Ovary (tissue), 9 donors: Measurements from ENCODE around the gene ANO7. TPM values are rescaled to one million over a fixed set of nuclear protein-coding genes. Genes with fewer than 3 reads are reported as not detected.

Source experiments
- DNase-seq, 5 donors: peaks; one replicate each; pipeline ENCODE4 v3.0.0-alpha.2; 2019 to 2020
- H3K27ac ChIP-seq, 2 donors: fragments of 200-600 bp; one replicate each; pipeline versions ENCODE4 v1.5.1 to v1.8.0; 2019 to 2022
- H3K27me3 ChIP-seq: fragments of 200-600 bp; one replicate; pipeline ENCODE4 v1.8.0; 2022
- H3K36me3 ChIP-seq: fragments of 200-600 bp; sonication (generic); one replicate; pipeline ENCODE4 v1.5.1; 2019
- H3K4me1 ChIP-seq: one replicate; pipeline ENCODE4 v1.8.1; 2013; ENCODE audit warnings: mild to moderate bottlenecking, moderate library complexity; ENCODE audit not compliant: insufficient read depth
- H3K4me3 ChIP-seq: fragments of 200-600 bp; sonication (generic); one replicate; pipeline ENCODE4 v1.5.1; 2017
- H3K9me3 ChIP-seq, 2 donors: fragments of 200-600 bp in 1 of 2; sonication (generic) in 1 of 2; one replicate each; pipeline versions ENCODE4 v1.5.1 to v1.8.1; 2013 to 2019; ENCODE audit warnings: mild to moderate bottlenecking in 1 of 2, moderate library complexity in 1 of 2
- EP300 ChIP-seq: sonication (generic); formaldehyde crosslinking; IDR thresholded peaks from one replicate; pipeline ENCODE4 v1.6.1; 2017; ENCODE audit warnings: antibody characterized with exemption
- POLR2A ChIP-seq: fragments of 450-650 bp; IDR thresholded peaks from one replicate; pipeline ENCODE4 v1.6.1; 2017; ENCODE audit warnings: antibody characterized with exemption, mild to moderate bottlenecking, moderate library complexity
- WGBS, 3 donors: extraction: QIAGEN DNeasy Blood & Tissue Kit in 1 of 3; methylation state at CpG; one replicate each; pipeline versions ENCODE4 v1.1.5 to v1.1.7; 2013 to 2017; 5-methylcytosine and 5-hydroxymethylcytosine counted together
- intact Hi-C, 4 donors: fragments of 100-400 bp; cut with DNase I; formaldehyde crosslinking; loops; one replicate each; pipeline versions ENCODE4 v1.11.0 to v1.15.1; 2022 to 2023
- polyA plus RNA-seq, 2 donors: library from polyadenylated mRNA; stranded (reverse); fragments of 200-250 nt in 1 of 2; fragments of 350-450 nt in 1 of 2; fragmentation: Illumina TruSeq in 1 of 2; extraction: RNeasy Lipid Tissue Mini Kit (QIAGEN cat#74804) in 1 of 2; gene quantifications; one replicate each; pipeline ENCODE4 v1.2.3, GENCODE V29; 2013 to 2014
- total RNA-seq, 7 donors: library from RNA; depleted of rRNA in 2 of 7; stranded (reverse); fragments of >200 nt in 2 of 7; fragmentation: NEBNext Ultra II Directional in 3 of 7; extraction: Animal tissue kit (Norgen Biotek cat#: 25700) in 3 of 7; gene quantifications; one replicate each; pipeline versions ENCODE4 v1.1.0 to v1.2.4, GENCODE V29; 2016 to 2023
- TF ChIP-seq, protein P1 (sequence below), 3 donors: fragments of 450-650 bp in 2 of 3; fragments of 200-600 bp in 1 of 3; IDR thresholded peaks; one replicate each; pipeline versions ENCODE4 v1.5.1 to v1.8.0; 2016 to 2022; ENCODE audit warnings: antibody characterized with exemption in 3 of 3, mild to moderate bottlenecking in 1 of 3
- donor health status: DM: no; HTN: no; CAD: no; lungs with moderate emphysema.
- donor health status: DM: no; HTN: no; CAD: no.
- donor health status: Bipolar disorder and iron deficiency.
- donor health status: DM: yes; HTN: yes; CAD: no.
- donor health status: DM: no; HTN: no; CAD: no.
- donor health status: DM: yes; HTN: yes; CAD: no.

The ANO7 gene
- total and polyA plus RNA-seq, 9 donors, result 0.87 to 6.5 (median 2.1) TPM

GRCh38 chr2:241148891-241149674 is 39.4 kb upstream of the ANO7 start, which contains the start of gene PASK:
Gene PASK, minus strand, starts transcription at chr2:241149472. Its CDS starts 6,440 bp downstream, at chr2:241143032.
- no peaks in the 10 kb centered on the region for H3K4me1 ChIP-seq
- H3K4me3 ChIP-seq, result peak within 1 kb of the TSS; percentile 87
- intact Hi-C loops, result no loop called here
- 0 to 5% (median 0%) methylated on average over 39 to 88 of the region's 88 CpGs for WGBS, 3 donors
- DNase-seq, result peak; percentile 89 to 93 (median 90)
- no peaks in the 10 kb centered on the region for H3K27me3 ChIP-seq
- no peaks in the 10 kb centered on the region for H3K36me3 ChIP-seq
- H3K9me3 ChIP-seq, result no peaks in the 10 kb centered on the region
- TF ChIP-seq POLR2A (no peak), EP300 (no peak)
- TF ChIP-seq, protein P1, sequence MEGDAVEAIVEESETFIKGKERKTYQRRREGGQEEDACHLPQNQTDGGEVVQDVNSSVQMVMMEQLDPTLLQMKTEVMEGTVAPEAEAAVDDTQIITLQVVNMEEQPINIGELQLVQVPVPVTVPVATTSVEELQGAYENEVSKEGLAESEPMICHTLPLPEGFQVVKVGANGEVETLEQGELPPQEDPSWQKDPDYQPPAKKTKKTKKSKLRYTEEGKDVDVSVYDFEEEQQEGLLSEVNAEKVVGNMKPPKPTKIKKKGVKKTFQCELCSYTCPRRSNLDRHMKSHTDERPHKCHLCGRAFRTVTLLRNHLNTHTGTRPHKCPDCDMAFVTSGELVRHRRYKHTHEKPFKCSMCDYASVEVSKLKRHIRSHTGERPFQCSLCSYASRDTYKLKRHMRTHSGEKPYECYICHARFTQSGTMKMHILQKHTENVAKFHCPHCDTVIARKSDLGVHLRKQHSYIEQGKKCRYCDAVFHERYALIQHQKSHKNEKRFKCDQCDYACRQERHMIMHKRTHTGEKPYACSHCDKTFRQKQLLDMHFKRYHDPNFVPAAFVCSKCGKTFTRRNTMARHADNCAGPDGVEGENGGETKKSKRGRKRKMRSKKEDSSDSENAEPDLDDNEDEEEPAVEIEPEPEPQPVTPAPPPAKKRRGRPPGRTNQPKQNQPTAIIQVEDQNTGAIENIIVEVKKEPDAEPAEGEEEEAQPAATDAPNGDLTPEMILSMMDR (IDR thresholded peaks at IDR 0.05), result no peak
- peak within 1 kb of the TSS in 1 of 2 donors; percentile 74 for H3K27ac ChIP-seq

- peak overlapping the region; percentile 87 for H3K4me3 ChIP-seq
- intact Hi-C loops, result no loop called here
- H3K9me3 ChIP-seq, result no peaks in the 10 kb centered on the region
- H3K36me3 ChIP-seq, result no peaks in the 10 kb centered on the region
- H3K27me3 ChIP-seq, result no peaks in the 10 kb centered on the region
- no peak for DNase-seq
- no peak for TF ChIP-seq POLR2A
- TF ChIP-seq EP300, result no peak
- TF ChIP-seq, protein P1 (IDR thresholded peaks at IDR 0.05), result no peak
- no peaks in the 10 kb centered on the region for H3K4me1 ChIP-seq
- H3K27ac ChIP-seq, result no peak overlapping the region
- WGBS, 3 donors, result 0 to 1% (median 0%) methylated on average over 10 to 23 of the region's 23 CpGs
Measured at GRCh38 chr2:241149675-241149924, 38.9 kb upstream of the ANO7 start.

GRCh38 chr2:241149925-241150659 is 38.4 kb upstream of the ANO7 start, which contains the start of gene PPP1R7:
Gene PPP1R7, plus strand, starts transcription at chr2:241150467. Its CDS starts 29 bp downstream, at chr2:241150496.
- Histone ChIP-seq H3K36me3 (no peaks in the 10 kb centered on the region), H3K9me3 (no peaks in the 10 kb centered on the region), H3K27me3 (no peaks in the 10 kb centered on the region), H3K27ac (peak within 1 kb of the TSS in 1 of 2 donors; percentile 74), H3K4me1 (no peaks in the 10 kb centered on the region), H3K4me3 (peak within 1 kb of the TSS; percentile 87)
- 0 to 1% (median 0%) methylated on average over 60 to 73 of the region's 73 CpGs for WGBS, 3 donors
- intact Hi-C loops, result no loop called here
- DNase-seq, result peak; percentile 92 to 95 (median 93)
- peak; percentile 79 for TF ChIP-seq POLR2A
- TF ChIP-seq, protein P1 (IDR thresholded peaks at IDR 0.05), result peak in 1 of 3 donors; percentile 25
- no peak for TF ChIP-seq EP300

DNA sequence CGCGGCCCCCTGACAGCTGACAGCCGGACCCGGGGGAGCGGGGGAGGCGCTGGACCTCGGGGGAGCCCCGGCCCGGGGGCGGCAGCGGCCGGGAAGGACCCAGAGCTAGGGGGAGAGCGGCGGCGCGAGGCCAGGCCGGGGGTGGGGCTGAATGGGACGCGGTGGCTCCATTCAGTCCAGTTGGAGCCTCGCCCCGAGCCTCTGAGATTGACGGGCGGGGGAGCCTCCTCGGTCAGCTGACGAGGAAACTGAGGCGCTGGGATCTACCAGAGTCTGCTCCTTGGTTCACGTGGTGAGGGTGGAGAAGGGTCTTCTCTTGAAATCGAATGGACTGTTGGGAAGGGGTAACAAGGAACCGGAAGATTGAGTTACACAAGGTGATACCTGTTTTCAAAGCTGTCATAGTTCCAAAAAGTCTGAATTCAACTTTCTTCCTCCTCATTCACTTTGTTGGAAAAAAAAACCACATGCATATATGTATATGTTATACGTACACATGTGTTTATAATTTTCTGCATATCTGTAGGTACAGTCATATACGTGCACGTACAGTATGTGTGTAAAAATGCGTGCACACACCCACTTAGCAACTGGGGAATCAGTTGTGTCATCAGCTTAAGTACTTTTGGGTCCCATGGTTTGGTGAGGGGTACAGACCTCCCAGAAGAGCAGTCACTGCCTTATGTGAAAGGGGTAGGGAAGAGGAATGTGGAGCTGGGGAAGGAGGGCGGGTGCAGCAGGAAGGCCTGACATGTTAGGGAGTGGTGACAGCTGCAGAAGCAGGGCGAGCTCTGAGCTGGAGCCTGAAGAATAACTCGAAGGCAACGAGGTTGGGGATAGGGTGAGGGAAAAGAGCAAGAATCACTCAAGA is 37.6 kb upstream of the ANO7 start:
- no peaks in the 10 kb centered on the region for H3K36me3 ChIP-seq
- WGBS, 3 donors, result 5 to 8% (median 8%) methylated on average over 25 to 37 of the region's 37 CpGs
- no peaks in the 10 kb centered on the region for H3K4me1 ChIP-seq
- peak overlapping the region in 1 of 2 donors; percentile 74 for H3K27ac ChIP-seq
- H3K9me3 ChIP-seq, result no peaks in the 10 kb centered on the region
- no peak for DNase-seq
- intact Hi-C loops, result no loop called here
- no peak for TF ChIP-seq EP300
- TF ChIP-seq, protein P1 (IDR thresholded peaks at IDR 0.05), result no peak
- TF ChIP-seq POLR2A, result no peak
- peak overlapping the region; percentile 87 for H3K4me3 ChIP-seq
- no peaks in the 10 kb centered on the region for H3K27me3 ChIP-seq
